Mammary epithelial cell (primary cell): ENCODE results near the gene SULT2A1.

Experiments used
- EZH2 ChIP-seq: IDR thresholded peaks from 2 replicates; pipeline ENCODE4 v1.6.1; 2012; ENCODE audit warnings: low read length, inconsistent platforms, borderline replicate concordance
- TF ChIP-seq, protein P1 (sequence below), 2 donors: IDR thresholded peaks in 1 of 2; conservative IDR thresholded peaks in 1 of 2; 2 replicates each; pipeline ENCODE4 v1.5.1; 2011 to 2012; ENCODE audit warnings: inconsistent platforms in 2 of 2, low read length in 2 of 2, mild to moderate bottlenecking in 2 of 2, control low read depth in 1 of 2, low read depth in 1 of 2; ENCODE audit not compliant: insufficient read depth in 1 of 2; ENCODE audit errors: extremely low read depth in 1 of 2

DNA sequence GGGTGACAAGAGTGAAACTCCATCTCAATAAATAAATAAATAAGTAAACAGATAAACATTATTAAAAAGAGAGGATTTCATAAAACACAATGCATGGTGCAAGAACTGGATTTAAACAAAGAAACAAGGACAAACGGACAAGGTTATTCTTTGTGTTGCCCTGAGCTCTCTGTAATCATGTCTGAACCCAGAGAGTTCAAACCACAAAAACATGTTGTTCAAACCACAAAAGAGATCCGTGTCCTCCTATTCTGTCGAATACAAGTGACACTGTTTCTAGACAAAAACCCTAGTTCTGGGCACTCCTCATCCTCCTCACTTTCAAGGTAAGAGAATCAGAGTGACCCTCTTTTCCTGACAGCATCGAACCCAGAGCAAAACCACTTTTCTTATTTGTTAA, 31.7 kb downstream of the SULT2A1 start:
- TF ChIP-seq, protein P1, sequence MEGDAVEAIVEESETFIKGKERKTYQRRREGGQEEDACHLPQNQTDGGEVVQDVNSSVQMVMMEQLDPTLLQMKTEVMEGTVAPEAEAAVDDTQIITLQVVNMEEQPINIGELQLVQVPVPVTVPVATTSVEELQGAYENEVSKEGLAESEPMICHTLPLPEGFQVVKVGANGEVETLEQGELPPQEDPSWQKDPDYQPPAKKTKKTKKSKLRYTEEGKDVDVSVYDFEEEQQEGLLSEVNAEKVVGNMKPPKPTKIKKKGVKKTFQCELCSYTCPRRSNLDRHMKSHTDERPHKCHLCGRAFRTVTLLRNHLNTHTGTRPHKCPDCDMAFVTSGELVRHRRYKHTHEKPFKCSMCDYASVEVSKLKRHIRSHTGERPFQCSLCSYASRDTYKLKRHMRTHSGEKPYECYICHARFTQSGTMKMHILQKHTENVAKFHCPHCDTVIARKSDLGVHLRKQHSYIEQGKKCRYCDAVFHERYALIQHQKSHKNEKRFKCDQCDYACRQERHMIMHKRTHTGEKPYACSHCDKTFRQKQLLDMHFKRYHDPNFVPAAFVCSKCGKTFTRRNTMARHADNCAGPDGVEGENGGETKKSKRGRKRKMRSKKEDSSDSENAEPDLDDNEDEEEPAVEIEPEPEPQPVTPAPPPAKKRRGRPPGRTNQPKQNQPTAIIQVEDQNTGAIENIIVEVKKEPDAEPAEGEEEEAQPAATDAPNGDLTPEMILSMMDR (conservative IDR thresholded peaks at IDR 0.05 in 1 of 2, IDR thresholded peaks at IDR 0.05 in 1 of 2; ENCODE audit: extremely low read depth in 1 of 2, insufficient read depth in 1 of 2, low read depth in 1 of 2, low read length in 2 of 2): no peak
- TF ChIP-seq EZH2: no peak
